HG03432 (cell line): Measurements from ENCODE around the gene TAGLN3.

Source experiments
- ATAC-seq: cut with Tn5 transposase; IDR thresholded peaks from one replicate; pipeline ENCODE4 v1.9.1; 2021; ENCODE audit warnings: mild to moderate bottlenecking, moderate library complexity; ENCODE audit not compliant: unreplicated experiment

The TAGLN3 gene

GRCh38 chr3:111976254-111976653, 22.5 kb upstream of the TAGLN3 start:
- no peak for ATAC-seq

DNA sequence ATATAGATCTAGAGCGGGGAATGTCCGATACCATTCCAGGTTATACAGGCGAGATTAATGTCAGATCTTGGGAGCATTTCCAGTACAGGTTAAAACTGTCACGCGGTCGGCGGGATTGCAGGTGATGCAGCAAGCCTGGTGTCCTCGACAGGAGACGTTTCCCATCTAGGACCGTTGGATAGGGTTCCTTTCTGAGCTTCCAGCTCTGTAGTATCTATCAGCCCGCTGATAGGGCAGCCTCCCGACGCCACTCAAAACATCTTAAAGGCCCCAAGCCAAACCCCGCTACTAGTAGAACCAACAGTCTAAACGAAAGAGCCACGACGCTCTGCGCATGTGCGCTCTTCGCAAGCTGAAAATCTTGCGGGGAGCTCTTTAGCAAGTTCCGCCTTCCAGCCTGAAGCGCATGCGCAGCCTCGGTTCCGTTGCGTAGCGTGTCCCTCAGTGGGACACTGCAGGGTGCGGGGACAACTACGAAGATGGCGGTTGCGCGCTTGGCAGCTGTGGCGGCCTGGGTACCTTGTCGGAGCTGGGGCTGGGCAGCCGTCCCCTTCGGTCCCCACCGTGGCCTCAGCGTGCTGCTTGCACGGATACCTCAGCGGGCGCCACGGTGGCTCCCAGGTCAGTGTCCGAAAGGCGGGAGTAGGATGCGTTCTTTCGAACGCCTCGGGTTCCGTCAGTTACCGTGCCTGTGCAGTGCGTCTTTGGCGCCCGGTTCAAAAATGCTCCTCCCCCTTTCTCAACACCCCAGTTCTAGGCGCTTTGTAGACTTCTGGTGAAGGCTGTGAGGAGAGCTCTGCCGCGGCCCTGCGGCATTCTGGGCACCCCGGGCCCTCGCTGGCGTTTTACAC, 19.9 kb upstream of the TAGLN3 start, which contains the start of gene ABHD10:
TSS of gene ABHD10 (plus strand) at position 444 of the 851 bp plus-strand sequence. CDS start at position 480, 36 bp downstream.
- ATAC-seq, result peak; percentile 97

DNA sequence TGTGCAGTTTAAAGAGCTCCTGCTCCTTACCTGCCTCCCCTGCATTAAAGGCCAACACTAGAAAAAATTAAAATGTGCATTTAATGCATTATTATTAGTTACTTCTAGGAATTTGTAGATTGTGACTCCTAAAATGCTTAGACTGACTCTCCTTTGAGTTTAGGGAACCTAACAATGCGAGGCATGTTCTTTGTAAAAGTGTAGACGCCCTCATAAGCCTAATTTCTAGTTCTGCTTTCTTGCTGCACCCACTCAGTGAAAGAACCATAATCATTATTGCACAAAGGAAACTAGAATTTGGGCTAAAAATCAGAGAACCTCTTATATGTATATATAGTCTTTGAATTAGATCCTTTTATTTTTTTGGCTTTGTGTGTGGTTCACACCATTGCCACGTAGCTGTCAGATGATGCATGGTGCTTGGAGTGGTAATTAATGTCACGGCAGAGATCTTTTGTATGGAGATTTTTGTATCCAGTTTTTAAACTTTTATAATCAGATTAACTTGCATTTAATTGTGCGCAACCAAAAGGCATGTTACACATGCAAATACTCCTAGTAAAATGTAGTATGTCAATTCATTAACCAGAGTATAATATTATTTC, 19.2 kb upstream of the TAGLN3 start:
- peak; percentile 38 for ATAC-seq

DNA sequence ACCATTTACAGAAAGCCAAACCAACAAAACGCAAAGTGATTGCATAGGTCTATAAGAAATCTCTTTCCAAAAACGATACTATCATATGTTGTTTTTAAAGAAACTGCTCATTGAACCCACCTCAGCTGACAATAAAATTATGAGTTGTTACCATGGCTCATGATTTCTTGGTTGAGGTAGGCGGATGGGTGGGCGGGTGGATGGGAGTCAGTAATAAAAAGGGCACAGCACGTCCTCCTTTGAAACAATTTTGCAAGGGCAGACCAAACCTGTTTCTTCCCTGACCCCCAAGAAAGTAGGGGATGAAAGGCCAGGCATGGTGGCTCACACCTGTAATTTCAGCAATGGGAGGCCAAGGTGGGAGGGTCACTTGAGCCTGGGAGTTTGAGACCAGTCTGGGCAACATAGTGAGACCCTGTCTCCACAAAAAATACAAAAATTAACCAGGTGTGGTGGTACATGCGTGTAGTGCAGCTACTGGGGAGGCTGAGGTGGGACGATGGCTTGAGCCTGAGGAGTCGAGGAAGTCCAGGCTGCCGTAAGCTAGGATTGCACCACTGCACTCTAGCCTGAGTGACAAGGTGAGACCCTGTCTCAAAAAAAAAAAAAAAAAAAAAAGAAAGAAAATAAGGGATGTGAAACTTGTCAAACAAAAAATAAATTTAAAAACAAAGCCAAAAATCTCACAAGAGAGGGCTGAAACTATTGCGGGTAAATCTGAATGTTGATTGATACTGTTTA, 17.8 kb upstream of the TAGLN3 start:
- ATAC-seq, result no peak

GRCh38 chr3:111981457-111981763, 17.3 kb upstream of the TAGLN3 start:
- no peak for ATAC-seq

- no peak for ATAC-seq
These were observed 14.0 kb upstream of the TAGLN3 start for GRCh38 chr3:111984636-111985298.

- ATAC-seq, result no peak
These were observed 11.9 kb upstream of the TAGLN3 start for GRCh38 chr3:111986800-111987199.

GRCh38 chr3:111989061-111989678, 9.6 kb upstream of the TAGLN3 start:
- peak; percentile 92 for ATAC-seq

GRCh38 chr3:111993038-111993437, 5.7 kb upstream of the TAGLN3 start:
- no peak for ATAC-seq

- peak; percentile 30 for ATAC-seq
These were observed 982 bp downstream of the TAGLN3 start for GRCh38 chr3:111999484-112000324.

- no peak for ATAC-seq
These were observed 1.6 kb downstream of the TAGLN3 start for GRCh38 chr3:112000367-112000771.

- ATAC-seq, result no peak
These were observed 2.2 kb downstream of the TAGLN3 start for GRCh38 chr3:112000966-112001365.

DNA sequence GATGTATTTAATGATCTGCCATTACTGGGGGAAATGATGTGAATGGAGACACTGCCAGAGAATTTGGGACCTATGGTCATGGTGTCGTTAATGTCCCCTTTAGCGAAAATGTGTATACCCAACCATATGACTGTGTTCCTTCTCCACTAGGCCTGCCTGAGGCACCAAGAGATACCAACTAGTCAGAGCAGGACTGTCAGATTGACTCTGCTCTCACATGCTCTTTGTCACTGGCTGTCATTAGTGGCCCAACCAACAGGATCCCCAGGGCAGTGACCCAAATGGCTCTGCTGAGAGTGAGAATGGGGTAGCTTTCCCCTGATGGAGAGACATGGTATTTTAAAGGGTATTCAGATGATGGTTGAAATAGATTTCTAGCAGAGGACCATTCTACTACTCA, 2.8 kb downstream of the TAGLN3 start:
- ATAC-seq, result no peak

DNA sequence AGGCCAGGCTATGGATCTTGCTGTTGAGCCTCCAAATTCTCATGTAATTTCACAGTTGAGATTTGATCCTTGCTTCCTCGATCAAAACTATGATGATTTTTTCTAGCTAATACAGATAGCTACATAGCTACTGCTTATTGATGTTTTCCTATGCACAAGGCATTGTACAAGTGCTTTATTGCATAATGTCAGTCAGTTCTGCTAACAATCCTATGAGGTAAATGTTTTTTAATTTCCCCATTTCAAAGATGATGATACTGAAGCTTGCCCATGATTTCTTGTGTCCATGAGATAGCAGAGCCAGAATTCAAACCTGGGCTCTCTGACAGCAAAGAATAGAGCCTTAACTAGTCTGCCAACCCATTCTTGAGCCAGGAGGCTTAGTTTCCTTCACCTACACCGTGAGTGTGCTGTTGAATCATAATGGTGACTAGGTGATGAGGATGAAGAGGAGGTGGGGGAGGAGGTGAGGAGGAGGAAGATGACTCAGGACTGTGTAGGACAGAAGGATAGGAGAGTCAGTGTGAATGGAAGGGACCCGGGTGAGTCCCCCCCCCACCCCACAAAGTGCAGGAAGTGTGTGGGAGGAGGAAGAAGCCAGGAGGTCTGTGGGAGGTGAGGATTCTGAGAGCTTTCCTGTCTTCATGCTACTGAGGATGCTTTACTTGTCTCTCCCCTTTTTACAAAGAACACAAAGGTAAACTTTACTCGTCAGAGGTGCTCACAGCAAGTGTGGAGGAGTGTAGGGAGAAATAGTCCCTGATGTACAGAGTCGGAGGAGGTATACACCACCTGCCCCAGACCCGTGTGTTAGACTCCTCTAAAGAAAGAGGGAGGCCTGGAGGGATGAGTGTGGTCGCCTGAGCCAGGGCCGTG, 3.6 kb downstream of the TAGLN3 start:
- no peak for ATAC-seq

- no peak for ATAC-seq
These were observed 4.8 kb downstream of the TAGLN3 start for GRCh38 chr3:112003321-112004080.

- ATAC-seq, result no peak
These were observed 5.5 kb downstream of the TAGLN3 start for GRCh38 chr3:112004187-112004586.

DNA sequence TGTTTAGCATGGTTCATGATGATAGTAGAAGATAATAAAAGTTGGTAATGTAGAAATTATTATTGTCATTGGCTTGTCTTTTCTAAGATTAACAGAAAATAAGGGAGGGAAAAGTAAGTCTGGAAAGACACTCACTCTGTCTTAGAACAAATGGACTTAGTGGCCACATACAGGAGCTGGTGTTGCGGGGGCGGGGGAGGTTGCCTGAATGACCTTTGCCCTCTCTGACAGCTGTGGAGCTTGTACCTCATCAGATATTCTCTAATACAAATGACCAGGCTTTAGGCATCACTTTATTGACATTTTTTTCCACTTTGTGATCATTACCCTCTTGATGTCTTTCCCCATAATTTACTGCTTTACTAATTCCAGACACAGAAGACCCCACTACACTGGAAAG, 5.9 kb downstream of the TAGLN3 start:
- ATAC-seq, result no peak

DNA sequence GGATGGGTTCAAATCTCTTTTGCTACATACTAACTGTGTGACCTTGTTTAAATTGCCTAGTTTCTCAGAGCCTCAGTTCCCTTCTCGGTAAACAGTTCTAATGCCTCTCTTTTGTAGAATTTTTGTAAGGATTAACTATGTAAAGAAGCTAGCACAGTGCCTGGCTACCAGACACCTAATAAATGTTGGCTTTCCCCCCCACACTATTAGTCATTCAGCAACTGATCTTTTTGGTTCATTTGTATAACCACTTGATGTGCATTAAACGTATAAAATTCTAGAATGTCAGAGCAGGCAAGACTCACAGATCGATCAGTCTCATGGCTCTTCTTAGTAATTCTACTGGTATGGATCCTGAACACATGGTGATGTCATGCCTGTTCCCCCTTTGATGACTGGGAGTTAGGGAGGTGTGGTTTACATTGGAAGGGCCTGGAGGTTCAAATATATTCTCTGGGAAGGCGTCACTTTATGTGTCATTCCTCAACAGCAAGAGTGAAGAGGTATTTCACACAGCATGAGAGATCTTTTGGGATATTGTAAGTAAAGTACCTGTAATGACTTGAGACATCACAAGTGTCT, 6.5 kb downstream of the TAGLN3 start:
- ATAC-seq, result no peak
